ENCODE results near the gene SCNN1A. TPM values are rescaled to one million over a fixed set of nuclear protein-coding genes. Genes with fewer than 3 reads are reported as not detected.
A peak's percentile ranks its signal among the peaks of the same experiment; 100 is the strongest.
"Not testable (repeated sequence)": the region's sequence is repeated elsewhere in the genome, so short reads cannot be mapped to it uniquely, and the experiment has no call there.

Gene SCNN1A
- total and polyA plus RNA-seq, 2 donors (not counting 1 experiment from before 2014, with no cell fraction given), result under 0.01 to 0.05 TPM

DNA sequence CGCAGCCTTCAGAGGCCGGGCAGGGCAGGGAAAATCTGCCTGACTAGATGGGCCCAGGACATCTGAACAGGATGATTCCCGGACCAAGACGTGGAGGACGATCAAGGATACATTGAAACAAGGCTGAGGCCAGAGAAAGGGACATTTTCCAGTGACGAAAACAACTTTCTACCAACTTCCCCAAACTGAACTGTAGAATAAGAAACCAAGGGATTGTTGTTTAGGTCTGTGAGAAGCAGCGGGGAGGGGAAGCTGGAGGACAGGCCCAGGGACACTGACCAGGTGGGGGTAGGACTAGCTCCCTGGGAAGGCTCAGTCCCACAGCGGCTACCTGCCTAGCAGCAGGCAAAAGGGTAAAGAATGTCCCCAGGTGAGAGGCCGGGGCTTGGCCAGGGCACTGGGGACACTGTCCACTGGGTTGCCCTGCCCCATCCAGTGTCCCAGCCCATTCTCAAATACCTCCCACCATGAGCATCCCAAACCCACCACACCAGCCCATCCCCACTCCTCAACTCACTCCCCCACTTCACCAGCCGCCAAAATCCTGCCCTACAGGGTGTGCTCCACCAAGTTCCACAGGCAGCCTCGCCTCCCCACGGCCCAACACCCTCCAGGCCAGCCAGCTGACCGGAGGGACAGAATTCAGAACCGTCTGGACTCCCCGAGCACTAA, 34.5 kb downstream of the SCNN1A start:
- no peak for DNase-seq (ENCODE audit: low read depth in 2 of 2)
- Histone ChIP-seq H3K36me3 (ENCODE audit: control insufficient read depth, insufficient read depth, low read length) (peaks cover 3% of the 10 kb centered on the region), H2AFZ (ENCODE audit: low read length) (no peak overlapping the region), H3K27ac (ENCODE audit: insufficient read depth, low read length) (peak overlapping the region; percentile 99), H3K4me2 (ENCODE audit: extremely low read depth, insufficient read depth, low read length) (peak overlapping the region; percentile 98), H3K27me3 (ENCODE audit: control insufficient read depth, insufficient read depth, low read length) (no peaks in the 10 kb centered on the region), H3K79me2 (ENCODE audit: control insufficient read depth, insufficient read depth, low read length) (peaks cover 54% of the 10 kb centered on the region), H4K20me1 (ENCODE audit: control insufficient read depth, extremely low read depth, insufficient read depth, low read length) (peaks cover 2% of the 10 kb centered on the region), H3K9me3 (ENCODE audit: control insufficient read depth, insufficient read depth, low read depth, low read length) (no peaks in the 10 kb centered on the region), H3K4me3 (replicated peaks in 1 of 4; ENCODE audit: control extremely low read depth in 1 of 4, insufficient read depth in 1 of 4, low read depth in 3 of 4, low read length in 4 of 4) (peak overlapping the region; percentile 78 to 100 (median 94)), H3K9ac (ENCODE audit: insufficient read depth, low read length) (peak overlapping the region; percentile 97), H3K4me1 (ENCODE audit: control insufficient read depth, extremely low read depth, insufficient read depth, low read length) (peaks cover 41% of the 10 kb centered on the region)
- TF ChIP-seq, protein P1, sequence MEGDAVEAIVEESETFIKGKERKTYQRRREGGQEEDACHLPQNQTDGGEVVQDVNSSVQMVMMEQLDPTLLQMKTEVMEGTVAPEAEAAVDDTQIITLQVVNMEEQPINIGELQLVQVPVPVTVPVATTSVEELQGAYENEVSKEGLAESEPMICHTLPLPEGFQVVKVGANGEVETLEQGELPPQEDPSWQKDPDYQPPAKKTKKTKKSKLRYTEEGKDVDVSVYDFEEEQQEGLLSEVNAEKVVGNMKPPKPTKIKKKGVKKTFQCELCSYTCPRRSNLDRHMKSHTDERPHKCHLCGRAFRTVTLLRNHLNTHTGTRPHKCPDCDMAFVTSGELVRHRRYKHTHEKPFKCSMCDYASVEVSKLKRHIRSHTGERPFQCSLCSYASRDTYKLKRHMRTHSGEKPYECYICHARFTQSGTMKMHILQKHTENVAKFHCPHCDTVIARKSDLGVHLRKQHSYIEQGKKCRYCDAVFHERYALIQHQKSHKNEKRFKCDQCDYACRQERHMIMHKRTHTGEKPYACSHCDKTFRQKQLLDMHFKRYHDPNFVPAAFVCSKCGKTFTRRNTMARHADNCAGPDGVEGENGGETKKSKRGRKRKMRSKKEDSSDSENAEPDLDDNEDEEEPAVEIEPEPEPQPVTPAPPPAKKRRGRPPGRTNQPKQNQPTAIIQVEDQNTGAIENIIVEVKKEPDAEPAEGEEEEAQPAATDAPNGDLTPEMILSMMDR (conservative IDR thresholded peaks at IDR 0.05 in 1 of 2, IDR thresholded peaks at IDR 0.05 in 1 of 2; ENCODE audit: low read depth in 1 of 2, low read length in 2 of 2), result no peak
- TF ChIP-seq EZH2 (IDR thresholded peaks at IDR 0.05; ENCODE audit: low read length, missing control alignments), result no peak

DNA sequence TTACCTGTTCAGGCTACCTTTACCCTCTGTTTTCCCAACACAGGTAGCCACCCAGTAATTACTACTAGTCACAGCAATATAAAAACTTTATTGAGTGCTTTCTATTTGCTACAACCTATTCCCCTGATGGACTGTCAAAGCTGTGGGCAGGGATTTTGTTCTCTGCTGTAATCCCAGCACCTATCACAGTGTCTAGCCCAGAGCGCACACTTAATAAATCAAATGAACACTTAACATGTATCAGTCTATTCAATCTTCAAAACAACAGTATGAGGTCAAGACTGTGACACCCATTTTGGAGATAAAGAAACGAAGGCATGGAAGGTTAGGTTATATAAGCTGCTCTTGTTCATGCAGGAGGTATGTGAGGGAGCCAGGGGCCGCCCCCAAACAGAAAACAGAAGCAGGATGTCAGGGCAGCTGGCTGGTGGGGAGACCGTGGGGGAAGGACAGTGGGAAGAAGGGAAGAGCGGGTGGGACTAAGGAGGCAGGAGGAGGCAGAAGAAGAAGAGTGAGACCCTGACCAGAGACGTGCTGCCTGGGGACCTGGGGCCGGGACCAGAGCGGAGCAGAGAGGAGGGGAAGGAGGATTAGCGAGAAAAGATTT, 35.2 kb downstream of the SCNN1A start:
- peaks cover 40% of the 10 kb centered on the region for H3K4me1 ChIP-seq (ENCODE audit: control insufficient read depth, extremely low read depth, insufficient read depth, low read length)

GRCh38 chr12:6338955-6339354, 36.4 kb downstream of the SCNN1A start:
- TF ChIP-seq, protein P1 (conservative IDR thresholded peaks at IDR 0.05 in 1 of 2, IDR thresholded peaks at IDR 0.05 in 1 of 2; ENCODE audit: low read depth in 1 of 2, low read length in 2 of 2), result no peak
- no peak for TF ChIP-seq EZH2 (IDR thresholded peaks at IDR 0.05; ENCODE audit: low read length, missing control alignments)

More for the DNA sequence above, 35.2 kb downstream of the SCNN1A start:
- DNase-seq (ENCODE audit: low read depth in 2 of 2), result peak; percentile 68 to 86
- TF ChIP-seq, protein P1 (conservative IDR thresholded peaks at IDR 0.05 in 1 of 2, IDR thresholded peaks at IDR 0.05 in 1 of 2; ENCODE audit: low read depth in 1 of 2, low read length in 2 of 2), result no peak
- TF ChIP-seq EZH2 (IDR thresholded peaks at IDR 0.05; ENCODE audit: low read length, missing control alignments), result no peak
- no peaks in the 10 kb centered on the region for H3K9me3 ChIP-seq (ENCODE audit: control insufficient read depth, insufficient read depth, low read depth, low read length)
- peaks cover 2% of the 10 kb centered on the region for H4K20me1 ChIP-seq (ENCODE audit: control insufficient read depth, extremely low read depth, insufficient read depth, low read length)
- peaks cover 3% of the 10 kb centered on the region for H3K36me3 ChIP-seq (ENCODE audit: control insufficient read depth, insufficient read depth, low read length)
- H3K27ac ChIP-seq (ENCODE audit: insufficient read depth, low read length), result peak overlapping the region; percentile 99
- H3K27me3 ChIP-seq (ENCODE audit: control insufficient read depth, insufficient read depth, low read length), result no peaks in the 10 kb centered on the region
- no peak overlapping the region for H2AFZ ChIP-seq (ENCODE audit: low read length)
- H3K4me3 ChIP-seq (replicated peaks in 1 of 4; ENCODE audit: control extremely low read depth in 1 of 4, insufficient read depth in 1 of 4, low read depth in 3 of 4, low read length in 4 of 4), result peak overlapping the region; percentile 78 to 100 (median 94)
- peaks cover 58% of the 10 kb centered on the region for H3K79me2 ChIP-seq (ENCODE audit: control insufficient read depth, insufficient read depth, low read length)
- peak overlapping the region; percentile 97 for H3K9ac ChIP-seq (ENCODE audit: insufficient read depth, low read length)
- H3K4me2 ChIP-seq (ENCODE audit: extremely low read depth, insufficient read depth, low read length), result peak overlapping the region; percentile 98

DNA sequence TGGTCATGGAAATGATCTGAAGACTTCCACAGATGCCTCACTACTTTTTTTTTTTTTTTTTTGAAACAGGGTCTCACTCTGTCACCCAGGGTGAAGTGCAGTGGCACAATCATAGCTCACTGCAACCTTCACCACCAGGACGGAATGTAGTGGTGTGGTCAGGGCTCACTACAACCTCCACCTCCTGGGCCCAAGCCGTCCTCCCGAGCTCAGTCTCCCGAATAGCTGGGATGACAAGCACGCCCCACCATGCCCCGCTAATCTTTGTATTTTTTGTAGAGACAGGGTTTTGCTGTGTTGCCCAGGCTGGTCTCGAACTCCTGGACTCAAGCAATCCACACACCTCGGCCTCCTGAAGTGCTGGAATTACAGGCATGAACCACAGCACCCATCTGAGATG, 36.8 kb downstream of the SCNN1A start:
- H4K20me1 ChIP-seq (ENCODE audit: control insufficient read depth, extremely low read depth, insufficient read depth, low read length); H3K27me3 ChIP-seq (ENCODE audit: control insufficient read depth, insufficient read depth, low read length); DNase-seq (ENCODE audit: low read depth in 2 of 2); H2AFZ ChIP-seq (ENCODE audit: low read length); H3K9me3 ChIP-seq (ENCODE audit: control insufficient read depth, insufficient read depth, low read depth, low read length); H3K36me3 ChIP-seq (ENCODE audit: control insufficient read depth, insufficient read depth, low read length): not testable (repeated sequence)
- H3K27ac ChIP-seq (ENCODE audit: insufficient read depth, low read length), result peak overlapping the region; percentile 99
- H3K79me2 ChIP-seq (ENCODE audit: control insufficient read depth, insufficient read depth, low read length), result peaks cover 74% of the 10 kb centered on the region
- H3K4me3 ChIP-seq (replicated peaks in 1 of 4; ENCODE audit: control extremely low read depth in 1 of 4, insufficient read depth in 1 of 4, low read depth in 3 of 4, low read length in 4 of 4), result peak overlapping the region; percentile 78 to 100 (median 94)
- peak overlapping the region; percentile 24 for H3K9ac ChIP-seq (ENCODE audit: insufficient read depth, low read length)
- peak overlapping the region; percentile 98 for H3K4me2 ChIP-seq (ENCODE audit: extremely low read depth, insufficient read depth, low read length)
- peaks cover 51% of the 10 kb centered on the region for H3K4me1 ChIP-seq (ENCODE audit: control insufficient read depth, extremely low read depth, insufficient read depth, low read length)

More at GRCh38 chr12:6338955-6339354, 36.4 kb downstream of the SCNN1A start:
- peaks cover 51% of the 10 kb centered on the region for H3K4me1 ChIP-seq (ENCODE audit: control insufficient read depth, extremely low read depth, insufficient read depth, low read length)
- H4K20me1 ChIP-seq (ENCODE audit: control insufficient read depth, extremely low read depth, insufficient read depth, low read length), result peaks cover 2% of the 10 kb centered on the region
- H3K4me2 ChIP-seq (ENCODE audit: extremely low read depth, insufficient read depth, low read length), result peak overlapping the region; percentile 98
- peaks cover 6% of the 10 kb centered on the region for H3K36me3 ChIP-seq (ENCODE audit: control insufficient read depth, insufficient read depth, low read length)
- peak overlapping the region; percentile 97 for H3K9ac ChIP-seq (ENCODE audit: insufficient read depth, low read length)
- H3K79me2 ChIP-seq (ENCODE audit: control insufficient read depth, insufficient read depth, low read length), result peaks cover 70% of the 10 kb centered on the region
- H3K27me3 ChIP-seq (ENCODE audit: control insufficient read depth, insufficient read depth, low read length), result no peaks in the 10 kb centered on the region
- DNase-seq (ENCODE audit: low read depth in 2 of 2), result no peak
- H3K9me3 ChIP-seq (ENCODE audit: control insufficient read depth, insufficient read depth, low read depth, low read length), result no peaks in the 10 kb centered on the region
- no peak overlapping the region for H2AFZ ChIP-seq (ENCODE audit: low read length)
- peak overlapping the region; percentile 78 to 100 (median 94) for H3K4me3 ChIP-seq (replicated peaks in 1 of 4; ENCODE audit: control extremely low read depth in 1 of 4, insufficient read depth in 1 of 4, low read depth in 3 of 4, low read length in 4 of 4)
- H3K27ac ChIP-seq (ENCODE audit: insufficient read depth, low read length), result peak overlapping the region; percentile 99
